ENCODE measurements around the gene IER5L. TPM values are rescaled to one million over a fixed set of nuclear protein-coding genes. Genes with fewer than 3 reads are reported as not detected.
"Not testable (repeated sequence)": the region's sequence is repeated elsewhere in the genome, so short reads cannot be mapped to it uniquely, and the experiment has no call there.

Gene IER5L
- total RNA-seq, 6 experiments from 2014 or later: 28.5 to 45.1 (median 42.2) TPM

- DNase-seq: no peak
- TF ChIP-seq CTCF (IDR thresholded peaks at IDR 0.05): no peak
- no peak overlapping the region for H3K27ac Mint-ChIP-seq
- H3K4me1 Mint-ChIP-seq (ENCODE audit: low read depth): peaks cover 11% of the 10 kb centered on the region
- peaks cover 14% of the 10 kb centered on the region for H3K9me3 Mint-ChIP-seq
- no peaks in the 10 kb centered on the region for H3K36me3 Mint-ChIP-seq (ENCODE audit: low read depth)
- peaks cover 8% of the 10 kb centered on the region for H3K27me3 Mint-ChIP-seq (ENCODE audit: insufficient read depth)
- H3K4me3 Mint-ChIP-seq: no peak overlapping the region
These were observed 15.6 kb upstream of the IER5L start for GRCh38 chr9:129193655-129194054.

GRCh38 chr9:129191234-129191633, 13.2 kb upstream of the IER5L start:
- peaks cover 4% of the 10 kb centered on the region; the same call in 1 of the 2 replicates for H3K36me3 Mint-ChIP-seq (ENCODE audit: low read depth)
- peaks cover 14% of the 10 kb centered on the region for H3K9me3 Mint-ChIP-seq
- no peak overlapping the region for H3K27ac Mint-ChIP-seq
- peaks cover under 1% of the 10 kb centered on the region for H3K4me1 Mint-ChIP-seq (ENCODE audit: low read depth)
- H3K27me3 Mint-ChIP-seq (ENCODE audit: insufficient read depth): peaks cover 14% of the 10 kb centered on the region
- H3K4me3 Mint-ChIP-seq: no peak overlapping the region
- TF ChIP-seq CTCF (IDR thresholded peaks at IDR 0.05): no peak
- DNase-seq: no peak

GRCh38 chr9:129189971-129190370, 11.9 kb upstream of the IER5L start:
- H3K9me3 Mint-ChIP-seq: peaks cover 14% of the 10 kb centered on the region
- H3K4me3 Mint-ChIP-seq; H3K27ac Mint-ChIP-seq; DNase-seq; H3K36me3 Mint-ChIP-seq (ENCODE audit: low read depth): not testable (repeated sequence)
- peaks cover 12% of the 10 kb centered on the region for H3K4me1 Mint-ChIP-seq (ENCODE audit: low read depth)
- H3K27me3 Mint-ChIP-seq (ENCODE audit: insufficient read depth): peaks cover 14% of the 10 kb centered on the region

- DNase-seq: no peak
- H3K4me3 Mint-ChIP-seq: no peak overlapping the region
- H3K4me1 Mint-ChIP-seq (ENCODE audit: low read depth): peaks cover 12% of the 10 kb centered on the region
- no peak for TF ChIP-seq CTCF (IDR thresholded peaks at IDR 0.05)
- peaks cover 8% of the 10 kb centered on the region for H3K27me3 Mint-ChIP-seq (ENCODE audit: insufficient read depth)
- no peak overlapping the region for H3K27ac Mint-ChIP-seq
- H3K36me3 Mint-ChIP-seq (ENCODE audit: low read depth): peaks cover 4% of the 10 kb centered on the region; the same call in 1 of the 2 replicates
- peaks cover 5% of the 10 kb centered on the region for H3K9me3 Mint-ChIP-seq
These were observed 9.0 kb upstream of the IER5L start for GRCh38 chr9:129187042-129187441.

- H3K4me3 Mint-ChIP-seq: no peak overlapping the region
- H3K36me3 Mint-ChIP-seq (ENCODE audit: low read depth): peaks cover 4% of the 10 kb centered on the region; the same call in 1 of the 2 replicates
- H3K9me3 Mint-ChIP-seq: no peaks in the 10 kb centered on the region
- H3K27ac Mint-ChIP-seq: no peak overlapping the region
- peak; percentile 16 for DNase-seq
- peaks cover 12% of the 10 kb centered on the region for H3K4me1 Mint-ChIP-seq (ENCODE audit: low read depth)
- peaks cover 7% of the 10 kb centered on the region for H3K27me3 Mint-ChIP-seq (ENCODE audit: insufficient read depth)
- TF ChIP-seq CTCF (IDR thresholded peaks at IDR 0.05): no peak
These were observed 7.9 kb upstream of the IER5L start for GRCh38 chr9:129185991-129186390.

GRCh38 chr9:129185402-129185801, 7.3 kb upstream of the IER5L start:
- no peaks in the 10 kb centered on the region for H3K9me3 Mint-ChIP-seq
- DNase-seq: no peak
- H3K27me3 Mint-ChIP-seq (ENCODE audit: insufficient read depth): peaks cover 7% of the 10 kb centered on the region
- peaks cover 4% of the 10 kb centered on the region; the same call in 1 of the 2 replicates for H3K36me3 Mint-ChIP-seq (ENCODE audit: low read depth)
- H3K4me1 Mint-ChIP-seq (ENCODE audit: low read depth): peaks cover 12% of the 10 kb centered on the region
- no peak overlapping the region for H3K4me3 Mint-ChIP-seq
- H3K27ac Mint-ChIP-seq: no peak overlapping the region
- no peak for TF ChIP-seq CTCF (IDR thresholded peaks at IDR 0.05)
